ENCODE measurements around the gene ZNF560.
"Not testable (repeated sequence)": the region's sequence is repeated elsewhere in the genome, so short reads cannot be mapped to it uniquely, and the experiment has no call there.

Gene ZNF560

GRCh38 chr19:9498183-9498902 lies at the start of gene ZNF560:
TSS of gene ZNF560 (minus strand) at chr19:9498616. CDS start at chr19:9475313, 23,303 bp downstream.
- DNase-seq (ENCODE audit: low read depth, low spot score), result no peak

GRCh38 chr19:9547870-9548269 lies 49.5 kb upstream of the ZNF560 start:
- DNase-seq (ENCODE audit: low read depth, low spot score), result no peak

- not testable (repeated sequence) for DNase-seq (ENCODE audit: low read depth, low spot score)
Observed at GRCh38 chr19:9541281-9541680, 42.9 kb upstream of the ZNF560 start.

DNA sequence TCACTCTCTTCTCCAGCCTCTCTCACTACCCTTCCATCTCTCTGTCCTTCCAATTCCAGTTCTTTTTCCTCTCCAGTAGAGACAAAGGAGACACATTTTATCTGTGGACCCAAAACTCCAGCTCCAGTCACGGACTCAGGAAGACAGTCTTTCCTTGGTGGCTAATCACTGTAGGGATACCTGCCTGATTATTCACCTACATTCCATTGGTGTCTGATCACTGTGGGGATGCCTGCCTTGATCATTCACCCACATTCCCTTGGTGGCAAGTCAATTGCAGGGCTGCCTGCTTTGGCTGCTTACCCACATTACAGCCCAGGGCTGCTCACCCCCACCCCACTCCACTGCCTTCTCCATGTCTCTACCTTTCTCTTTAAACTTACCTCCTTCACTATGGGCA lies 41.5 kb upstream of the ZNF560 start:
- DNase-seq (ENCODE audit: low read depth, low spot score), result not testable (repeated sequence)

GRCh38 chr19:9539201-9539600 lies 40.8 kb upstream of the ZNF560 start:
- DNase-seq (ENCODE audit: low read depth, low spot score), result not testable (repeated sequence)

DNA sequence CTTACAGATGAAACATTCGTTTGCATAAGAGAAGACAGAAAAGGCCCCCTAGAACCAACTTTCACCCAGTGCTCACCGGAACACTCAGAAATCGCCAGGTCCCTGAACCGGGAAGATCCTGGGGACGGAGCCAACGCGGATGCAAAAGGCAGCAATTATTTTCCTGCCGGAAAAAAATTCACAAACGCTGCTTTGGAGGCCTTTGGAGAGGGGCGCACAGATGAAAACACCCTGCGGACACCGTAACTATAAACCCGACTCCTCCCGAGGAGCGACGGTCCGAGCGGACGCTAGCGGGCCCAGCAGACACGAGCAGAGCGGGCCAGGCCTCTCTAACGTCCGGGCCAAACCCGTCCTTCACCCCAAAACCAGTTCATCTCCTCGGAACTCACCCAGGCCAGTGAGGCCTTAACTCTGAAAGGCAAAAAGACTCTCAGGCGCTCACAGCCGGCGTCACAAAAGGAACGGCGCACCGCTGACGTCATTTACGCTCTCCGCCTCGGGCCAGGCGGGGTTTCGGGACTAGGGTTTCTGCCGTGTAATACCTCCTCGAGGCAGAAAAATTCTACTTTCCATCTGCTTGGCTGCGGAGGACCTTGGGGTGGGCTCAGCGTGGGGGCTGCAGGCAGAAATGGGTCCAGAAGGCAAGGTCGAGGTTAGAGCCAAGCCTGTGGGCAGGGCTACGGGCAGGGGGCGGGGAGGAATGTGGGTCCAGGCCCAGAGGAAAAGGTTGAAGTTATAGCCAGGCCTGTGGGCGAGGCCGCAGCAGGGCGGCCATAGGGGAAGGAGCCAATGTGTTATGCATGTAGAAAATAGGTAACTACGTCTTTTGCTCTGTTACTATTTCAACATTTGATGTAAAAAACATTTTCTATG lies 40.0 kb upstream of the ZNF560 start, which contains the start of gene ZNF426:
Gene ZNF426 (minus strand): TSS at position 463 of the 876 bp plus-strand sequence. CDS start 2,413 bp downstream, outside the sequence.
- DNase-seq (ENCODE audit: low read depth, low spot score), result peak; percentile 79

- no peak for DNase-seq (ENCODE audit: low read depth, low spot score)
Observed at GRCh38 chr19:9535934-9536333, 37.5 kb upstream of the ZNF560 start.

GRCh38 chr19:9531933-9532332 lies 33.5 kb upstream of the ZNF560 start:
- DNase-seq (ENCODE audit: low read depth, low spot score), result no peak

DNA sequence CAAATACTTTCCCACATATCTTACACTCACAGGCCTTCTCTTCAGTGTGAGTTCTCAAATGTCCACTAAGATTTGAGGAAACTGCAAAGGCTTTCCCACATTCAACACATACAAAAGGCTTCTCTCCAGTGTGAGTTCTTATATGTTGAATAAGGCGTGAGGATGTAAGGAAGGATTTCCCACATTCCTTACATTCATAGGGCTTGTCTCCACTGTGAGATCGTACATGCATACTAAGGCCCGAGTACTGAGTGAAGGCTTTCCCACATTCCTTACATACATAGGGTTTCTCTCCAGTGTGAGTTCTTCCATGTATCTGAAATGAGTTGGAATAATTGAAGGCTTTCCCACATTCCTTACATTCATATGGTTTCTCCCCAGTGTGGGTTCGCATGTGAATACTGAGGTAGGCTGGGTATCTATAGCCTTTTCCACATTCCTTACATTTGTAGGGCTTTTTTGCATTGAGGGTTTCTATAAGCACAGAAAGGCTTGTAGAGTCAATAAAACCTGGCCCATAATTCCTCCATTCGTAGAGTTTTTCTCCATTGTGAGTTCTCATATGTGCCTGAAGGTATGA lies 30.4 kb upstream of the ZNF560 start:
- no peak for DNase-seq (ENCODE audit: low read depth, low spot score)

GRCh38 chr19:9523885-9524474 lies 25.6 kb upstream of the ZNF560 start:
- no peak for DNase-seq (ENCODE audit: low read depth, low spot score)

- DNase-seq (ENCODE audit: low read depth, low spot score), result no peak
Observed at GRCh38 chr19:9507285-9507684, 8.9 kb upstream of the ZNF560 start.

DNA sequence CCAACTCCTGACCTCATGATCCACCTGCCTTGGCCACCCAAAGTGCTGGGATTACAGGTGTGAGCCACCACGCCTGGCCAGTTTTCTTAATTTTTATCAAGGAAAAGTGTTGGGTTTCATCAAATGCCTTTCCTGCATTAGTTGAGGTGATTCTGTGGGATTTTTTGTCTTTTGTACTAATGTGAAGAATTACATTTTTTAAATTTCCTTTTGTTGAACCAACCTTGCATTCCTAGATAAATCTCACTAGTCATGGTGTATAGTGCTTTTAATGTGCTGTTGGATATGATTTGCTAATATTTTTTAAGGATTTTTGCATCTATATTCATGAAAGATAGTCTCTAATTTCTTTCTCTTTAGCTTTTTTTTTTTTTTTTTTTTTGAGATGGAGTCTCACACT lies 2.4 kb upstream of the ZNF560 start:
- no peak for DNase-seq (ENCODE audit: low read depth, low spot score)

GRCh38 chr19:9494096-9494495 lies 4.3 kb downstream of the ZNF560 start:
- DNase-seq (ENCODE audit: low read depth, low spot score), result no peak

- DNase-seq (ENCODE audit: low read depth, low spot score), result no peak
Observed at GRCh38 chr19:9487016-9487415, 11.4 kb downstream of the ZNF560 start.

- DNase-seq (ENCODE audit: low read depth, low spot score), result no peak
Observed at GRCh38 chr19:9485140-9485539, 13.3 kb downstream of the ZNF560 start.

GRCh38 chr19:9474975-9475374 lies 23.4 kb downstream of the ZNF560 start:
- no peak for DNase-seq (ENCODE audit: low read depth, low spot score)

DNA sequence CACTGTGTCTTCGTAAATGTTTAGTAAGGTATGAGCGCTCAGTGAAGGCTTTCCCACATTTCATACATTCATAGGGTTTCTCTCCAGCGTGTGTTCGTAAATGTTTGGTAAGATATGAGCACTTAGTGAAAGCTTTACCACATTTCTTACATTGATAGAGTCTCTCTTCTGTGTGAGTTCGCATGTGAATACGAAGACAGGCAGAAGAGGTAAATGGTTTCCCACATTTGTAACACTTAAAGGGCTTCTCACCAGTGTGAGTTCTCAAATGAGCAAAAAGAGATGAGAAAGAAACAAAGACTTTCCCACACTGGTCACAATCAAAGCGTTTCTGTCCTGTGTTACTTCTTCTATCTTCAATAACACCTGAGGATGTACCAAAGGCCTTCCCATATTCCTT lies 31.3 kb downstream of the ZNF560 start:
- DNase-seq (ENCODE audit: low read depth, low spot score), result no peak

DNA sequence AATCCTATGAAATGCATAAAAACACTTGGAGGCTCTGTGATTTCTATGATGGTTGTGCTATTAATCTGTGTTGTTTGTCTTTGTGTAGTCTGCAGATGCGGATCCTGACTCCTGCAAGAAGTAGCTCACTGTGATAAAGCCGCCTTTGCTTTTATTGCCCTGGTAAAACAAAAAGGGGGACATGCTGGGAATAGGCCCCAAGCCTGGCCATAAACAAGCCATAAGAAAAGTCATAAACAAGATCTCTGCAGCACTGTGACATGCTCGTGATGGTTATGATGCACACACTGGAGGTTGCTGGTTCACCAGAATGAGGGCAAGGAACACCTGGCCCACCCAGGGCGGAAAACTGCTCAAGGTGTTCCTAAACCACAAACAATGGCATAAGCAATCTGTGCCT lies 36.5 kb downstream of the ZNF560 start:
- DNase-seq (ENCODE audit: low read depth, low spot score), result no peak

GRCh38 chr19:9456018-9456689 lies 42.3 kb downstream of the ZNF560 start:
- DNase-seq (ENCODE audit: low read depth, low spot score), result no peak

DNA sequence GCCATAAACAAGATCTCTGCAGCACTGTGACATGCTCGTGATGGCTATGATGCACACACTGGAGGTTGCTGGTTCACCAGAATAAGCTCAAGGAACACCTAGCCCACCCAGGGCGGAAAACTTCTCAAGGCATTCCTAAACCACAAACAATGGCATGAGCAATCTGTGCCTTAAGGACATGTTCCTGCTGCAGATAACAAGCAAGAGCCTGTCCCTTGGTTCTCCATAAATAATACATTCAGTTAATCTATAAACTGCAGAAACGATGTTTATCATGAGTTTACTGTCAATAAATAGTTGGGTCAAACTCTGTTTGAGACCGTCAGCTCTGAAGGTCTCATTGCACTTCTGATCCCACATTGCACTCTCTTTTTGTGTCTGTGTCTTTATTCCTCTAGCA lies 44.5 kb downstream of the ZNF560 start:
- DNase-seq (ENCODE audit: low read depth, low spot score), result no peak

DNA sequence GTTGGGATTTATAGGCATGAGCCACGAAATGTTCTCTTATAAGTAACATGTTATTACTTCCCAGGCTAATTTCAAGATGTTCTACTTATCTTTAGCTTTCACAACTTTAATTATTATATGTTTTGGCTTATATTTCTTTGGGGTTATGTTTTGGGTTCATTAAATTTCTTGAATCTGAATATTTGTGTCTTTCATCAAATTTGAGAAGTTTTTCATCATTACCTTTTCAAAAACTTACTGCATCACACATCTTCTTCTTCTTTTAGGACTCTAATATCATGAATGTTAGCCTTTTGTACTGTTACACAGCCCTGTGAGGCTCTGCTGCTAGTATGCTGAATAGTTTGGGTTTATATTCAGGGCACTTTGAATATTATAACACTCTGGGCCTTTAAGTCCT lies 53.4 kb downstream of the ZNF560 start:
- DNase-seq (ENCODE audit: low read depth, low spot score), result no peak
